ENCODE results near the gene LMBRD2. TPM values are rescaled to one million over a fixed set of nuclear protein-coding genes. Genes with fewer than 3 reads are reported as not detected.
"Not testable (repeated sequence)": the region's sequence is repeated elsewhere in the genome, so short reads cannot be mapped to it uniquely, and the experiment has no call there.

Gene LMBRD2
- polyA plus RNA-seq, 1 donor (not counting 4 experiments of a cell fraction or from before 2014, with no cell fraction given) = 4.7 TPM

DNA sequence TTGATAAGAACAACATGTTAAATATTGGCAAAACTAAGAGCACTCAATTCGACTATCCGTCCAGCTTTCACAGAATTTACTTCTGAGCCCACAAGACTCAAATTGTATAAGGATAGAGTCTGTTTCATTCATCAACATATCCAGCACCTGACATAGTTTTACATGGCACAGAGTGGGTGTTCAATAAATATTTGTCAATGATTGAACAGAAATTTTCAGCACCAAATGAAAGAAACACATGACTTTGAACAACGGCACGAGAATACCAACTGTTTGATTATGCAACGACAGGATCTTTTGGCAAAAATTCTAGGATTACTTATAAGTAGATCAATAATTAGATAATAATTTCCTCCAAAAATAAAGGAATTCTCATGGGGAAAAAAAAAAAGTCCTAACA, 42.1 kb upstream of the LMBRD2 start:
- Histone ChIP-seq H2AFZ (ENCODE audit: control insufficient read depth, low read length) (no peak overlapping the region), H4K20me1 (ENCODE audit: control insufficient read depth, extremely low read depth, insufficient read depth, low read length) (no peaks in the 10 kb centered on the region), H3K9me1 (ENCODE audit: control insufficient read depth, extremely low read depth, insufficient read depth, low read length) (no peaks in the 10 kb centered on the region), H3K27ac (ENCODE audit: control insufficient read depth, insufficient read depth, low read length) (no peak overlapping the region), H3K4me1 (ENCODE audit: control insufficient read depth, extremely low read depth, insufficient read depth, low read length) (no peaks in the 10 kb centered on the region), H3K9ac (ENCODE audit: control insufficient read depth, extremely low read depth, insufficient read depth, low read length) (no peak overlapping the region), H3K4me3 (ENCODE audit: control insufficient read depth in 2 of 3, extremely low read depth in 1 of 3, insufficient read depth in 2 of 3, low read depth in 1 of 3, low read length in 3 of 3) (no peak overlapping the region), H3K27me3 (ENCODE audit: control insufficient read depth, extremely low read depth, insufficient read depth, low read length) (no peaks in the 10 kb centered on the region), H3K9me3 (ENCODE audit: control insufficient read depth, low read depth, low read length) (no peaks in the 10 kb centered on the region), H3K79me2 (ENCODE audit: control insufficient read depth, insufficient read depth, low read length) (no peaks in the 10 kb centered on the region), H3K4me2 (ENCODE audit: control insufficient read depth, extremely low read depth, insufficient read depth, low read depth, low read length) (no peak overlapping the region), H3K36me3 (ENCODE audit: control insufficient read depth in 2 of 2, extremely low read depth in 1 of 2, insufficient read depth in 2 of 2, low read length in 2 of 2) (peaks cover 0 to 5% of the 10 kb centered on the region in 2 experiments)
- dilution Hi-C loops (cut with MboI; ENCODE audit: extremely low pct_ligation_motif_present, low sequenced_read_pairs) = no loop called here
- FAIRE-seq (no peak), DNase-seq (ENCODE audit: low read depth, low spot score) (no peak)
- TF ChIP-seq, protein P1, sequence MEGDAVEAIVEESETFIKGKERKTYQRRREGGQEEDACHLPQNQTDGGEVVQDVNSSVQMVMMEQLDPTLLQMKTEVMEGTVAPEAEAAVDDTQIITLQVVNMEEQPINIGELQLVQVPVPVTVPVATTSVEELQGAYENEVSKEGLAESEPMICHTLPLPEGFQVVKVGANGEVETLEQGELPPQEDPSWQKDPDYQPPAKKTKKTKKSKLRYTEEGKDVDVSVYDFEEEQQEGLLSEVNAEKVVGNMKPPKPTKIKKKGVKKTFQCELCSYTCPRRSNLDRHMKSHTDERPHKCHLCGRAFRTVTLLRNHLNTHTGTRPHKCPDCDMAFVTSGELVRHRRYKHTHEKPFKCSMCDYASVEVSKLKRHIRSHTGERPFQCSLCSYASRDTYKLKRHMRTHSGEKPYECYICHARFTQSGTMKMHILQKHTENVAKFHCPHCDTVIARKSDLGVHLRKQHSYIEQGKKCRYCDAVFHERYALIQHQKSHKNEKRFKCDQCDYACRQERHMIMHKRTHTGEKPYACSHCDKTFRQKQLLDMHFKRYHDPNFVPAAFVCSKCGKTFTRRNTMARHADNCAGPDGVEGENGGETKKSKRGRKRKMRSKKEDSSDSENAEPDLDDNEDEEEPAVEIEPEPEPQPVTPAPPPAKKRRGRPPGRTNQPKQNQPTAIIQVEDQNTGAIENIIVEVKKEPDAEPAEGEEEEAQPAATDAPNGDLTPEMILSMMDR (optimal IDR thresholded peaks at IDR 0.05 in 1 of 3, IDR thresholded peaks at IDR 0.05 in 1 of 3, conservative IDR thresholded peaks at IDR 0.05 in 1 of 3; ENCODE audit: extremely low read depth in 1 of 3, insufficient read depth in 2 of 3, low read length in 3 of 3) = no peak
- TF ChIP-seq EZH2 (IDR thresholded peaks at IDR 0.05; ENCODE audit: low read length) = no peak

GRCh38 chr5:36184408-36184807, 32.7 kb upstream of the LMBRD2 start:
- DNase-seq (ENCODE audit: low read depth, low spot score); FAIRE-seq; dilution Hi-C loops (cut with MboI; ENCODE audit: extremely low pct_ligation_motif_present, low sequenced_read_pairs); H3K4me3 ChIP-seq (ENCODE audit: control insufficient read depth in 2 of 3, extremely low read depth in 1 of 3, insufficient read depth in 2 of 3, low read depth in 1 of 3, low read length in 3 of 3); H3K36me3 ChIP-seq (ENCODE audit: control insufficient read depth in 2 of 2, extremely low read depth in 1 of 2, insufficient read depth in 2 of 2, low read length in 2 of 2); H3K27ac ChIP-seq (ENCODE audit: control insufficient read depth, insufficient read depth, low read length); H4K20me1 ChIP-seq (ENCODE audit: control insufficient read depth, extremely low read depth, insufficient read depth, low read length); H3K27me3 ChIP-seq (ENCODE audit: control insufficient read depth, extremely low read depth, insufficient read depth, low read length); H3K4me2 ChIP-seq (ENCODE audit: control insufficient read depth, extremely low read depth, insufficient read depth, low read depth, low read length); H2AFZ ChIP-seq (ENCODE audit: control insufficient read depth, low read length); H3K4me1 ChIP-seq (ENCODE audit: control insufficient read depth, extremely low read depth, insufficient read depth, low read length); H3K79me2 ChIP-seq (ENCODE audit: control insufficient read depth, insufficient read depth, low read length); H3K9ac ChIP-seq (ENCODE audit: control insufficient read depth, extremely low read depth, insufficient read depth, low read length); H3K9me3 ChIP-seq (ENCODE audit: control insufficient read depth, low read depth, low read length); H3K9me1 ChIP-seq (ENCODE audit: control insufficient read depth, extremely low read depth, insufficient read depth, low read length): not testable (repeated sequence)

DNA sequence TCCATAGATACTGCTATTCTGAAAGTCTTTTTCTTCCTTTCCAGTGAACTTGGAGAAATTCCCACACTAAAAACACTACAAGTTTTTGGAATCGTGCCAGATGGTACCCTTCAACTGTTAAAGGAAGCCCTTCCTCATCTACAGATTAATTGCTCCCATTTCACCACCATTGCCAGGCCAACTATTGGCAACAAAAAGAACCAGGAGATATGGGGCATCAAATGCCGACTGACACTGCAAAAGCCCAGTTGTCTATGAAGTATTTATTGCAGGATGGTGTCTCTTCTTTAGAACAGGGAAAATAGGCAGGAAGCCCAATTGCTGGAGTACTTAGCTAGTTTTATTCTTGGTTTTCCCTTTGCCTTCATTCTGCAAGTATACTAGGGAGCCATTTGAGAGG, 30.1 kb upstream of the LMBRD2 start:
- H3K9me1 ChIP-seq (ENCODE audit: control insufficient read depth, extremely low read depth, insufficient read depth, low read length) = no peaks in the 10 kb centered on the region
- no peak overlapping the region for H3K9ac ChIP-seq (ENCODE audit: control insufficient read depth, extremely low read depth, insufficient read depth, low read length)
- no peaks in the 10 kb centered on the region for H4K20me1 ChIP-seq (ENCODE audit: control insufficient read depth, extremely low read depth, insufficient read depth, low read length)
- no peak overlapping the region for H3K4me2 ChIP-seq (ENCODE audit: control insufficient read depth, extremely low read depth, insufficient read depth, low read depth, low read length)
- H3K27ac ChIP-seq (ENCODE audit: control insufficient read depth, insufficient read depth, low read length) = no peak overlapping the region
- H3K36me3 ChIP-seq (ENCODE audit: control insufficient read depth in 2 of 2, extremely low read depth in 1 of 2, insufficient read depth in 2 of 2, low read length in 2 of 2) = peaks cover 11 to 13% of the 10 kb centered on the region in 2 experiments
- dilution Hi-C loops (cut with MboI; ENCODE audit: extremely low pct_ligation_motif_present, low sequenced_read_pairs) = no loop called here
- no peaks in the 10 kb centered on the region for H3K4me1 ChIP-seq (ENCODE audit: control insufficient read depth, extremely low read depth, insufficient read depth, low read length)
- no peaks in the 10 kb centered on the region for H3K27me3 ChIP-seq (ENCODE audit: control insufficient read depth, extremely low read depth, insufficient read depth, low read length)
- no peaks in the 10 kb centered on the region for H3K79me2 ChIP-seq (ENCODE audit: control insufficient read depth, insufficient read depth, low read length)
- no peak overlapping the region for H3K4me3 ChIP-seq (ENCODE audit: control insufficient read depth in 2 of 3, extremely low read depth in 1 of 3, insufficient read depth in 2 of 3, low read depth in 1 of 3, low read length in 3 of 3)
- TF ChIP-seq EZH2 (IDR thresholded peaks at IDR 0.05; ENCODE audit: low read length) = no peak
- TF ChIP-seq, protein P1 (optimal IDR thresholded peaks at IDR 0.05 in 1 of 3, IDR thresholded peaks at IDR 0.05 in 1 of 3, conservative IDR thresholded peaks at IDR 0.05 in 1 of 3; ENCODE audit: extremely low read depth in 1 of 3, insufficient read depth in 2 of 3, low read length in 3 of 3) = no peak
- no peak for DNase-seq (ENCODE audit: low read depth, low spot score)
- no peak for FAIRE-seq
- H3K9me3 ChIP-seq (ENCODE audit: control insufficient read depth, low read depth, low read length) = no peaks in the 10 kb centered on the region
- H2AFZ ChIP-seq (ENCODE audit: control insufficient read depth, low read length) = no peak overlapping the region

All from keratinocyte (primary cell).